SK-N-SH treated with all-trans-retinoic acid at 6 μM for 48 hours (cell line): Measurements from ENCODE around the gene RBM34.

Source experiments
- ARNTL ChIP-seq: fragments of 450-650 bp; formaldehyde crosslinking; IDR thresholded peaks from 2 replicates; pipeline ENCODE4 v1.5.0; 2020; ENCODE audit warnings: low read depth, mild to moderate bottlenecking, moderate library complexity, borderline replicate concordance
- ESRRG ChIP-seq: fragments of 250-450 bp; sonication (Bioruptor Pico); IDR thresholded peaks from 2 replicates; pipeline ENCODE4 v1.6.1; 2021; ENCODE audit warnings: mild to moderate bottlenecking
- GLIS3 ChIP-seq: fragments of 250-450 bp; sonication (Bioruptor Pico); IDR thresholded peaks from 2 replicates; pipeline ENCODE4 v1.5.0; 2020; ENCODE audit warnings: mild to moderate bottlenecking, moderate library complexity
- TOX ChIP-seq: fragments of 250-450 bp; sonication (Bioruptor Pico); IDR thresholded peaks from 2 replicates; pipeline ENCODE4 v1.8.0; 2021; ENCODE audit warnings: mild to moderate bottlenecking, moderate library complexity, borderline replicate concordance
- ZFP30 ChIP-seq: fragments of 450-650 bp; formaldehyde crosslinking; IDR thresholded peaks from 2 replicates; pipeline ENCODE4 v1.5.0; 2022; ENCODE audit warnings: mild to moderate bottlenecking, moderate library complexity

DNA sequence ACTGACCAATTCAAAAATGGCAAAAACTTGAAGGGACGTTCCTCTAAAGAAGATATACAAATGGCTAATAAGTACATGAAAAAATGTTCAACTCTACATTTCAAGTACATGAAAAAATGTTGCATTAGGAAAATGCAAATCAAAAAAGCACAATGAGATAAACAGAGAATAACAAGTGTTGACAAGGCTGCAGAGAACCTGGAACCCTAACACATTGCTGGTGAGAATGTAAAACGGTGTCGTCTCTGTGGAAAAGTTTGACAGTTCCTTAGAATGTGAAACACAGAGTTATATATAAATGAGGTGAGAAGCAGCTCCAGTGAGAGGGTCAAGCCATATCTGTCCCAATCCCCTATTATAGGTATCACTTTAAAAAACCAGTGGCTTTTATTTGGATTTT lies 44.6 kb upstream of the RBM34 start:
- TF ChIP-seq ARNTL (CRISPR knock-in tag) (no peak), TOX (CRISPR knock-in tag) (no peak), ZFP30 (no peak), ESRRG (no peak), GLIS3 (CRISPR knock-in tag) (no peak)
